T-helper 1 cell (primary cell): ENCODE results near the gene RASGRP4.

Source experiments
- DNase-seq, 5 donors: peaks; one replicate each; pipeline ENCODE4 v3.0.0-alpha.2; 2012 to 2020

The RASGRP4 gene

GRCh38 chr19:38444026-38444425, 18.0 kb upstream of the RASGRP4 start:
- DNase-seq: no peak

GRCh38 chr19:38443458-38443999, 17.5 kb upstream of the RASGRP4 start:
- no peak for DNase-seq

DNA sequence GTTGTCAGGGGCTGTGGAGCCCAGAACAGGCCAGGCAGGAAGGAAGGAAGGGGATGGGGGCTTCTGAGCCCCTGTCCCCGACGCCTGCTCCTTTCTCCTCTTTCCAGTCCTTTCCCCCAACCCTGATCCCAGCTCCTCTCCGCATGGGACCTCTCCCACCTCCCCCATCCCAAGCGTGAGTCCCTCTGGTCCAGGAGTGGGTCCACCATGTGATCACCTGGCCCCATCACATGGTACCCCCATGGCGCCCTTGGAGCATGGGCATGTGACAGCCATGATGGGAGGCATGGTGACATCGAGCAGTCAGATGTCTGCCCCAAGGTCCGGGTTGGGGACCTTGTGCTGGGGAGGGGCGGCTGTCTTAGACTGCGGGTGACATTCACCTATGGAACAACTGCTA, 16.7 kb upstream of the RASGRP4 start:
- no peak for DNase-seq

GRCh38 chr19:38441657-38442348, 15.8 kb upstream of the RASGRP4 start:
- DNase-seq: peak in 1 of 5 donors; percentile 38

DNA sequence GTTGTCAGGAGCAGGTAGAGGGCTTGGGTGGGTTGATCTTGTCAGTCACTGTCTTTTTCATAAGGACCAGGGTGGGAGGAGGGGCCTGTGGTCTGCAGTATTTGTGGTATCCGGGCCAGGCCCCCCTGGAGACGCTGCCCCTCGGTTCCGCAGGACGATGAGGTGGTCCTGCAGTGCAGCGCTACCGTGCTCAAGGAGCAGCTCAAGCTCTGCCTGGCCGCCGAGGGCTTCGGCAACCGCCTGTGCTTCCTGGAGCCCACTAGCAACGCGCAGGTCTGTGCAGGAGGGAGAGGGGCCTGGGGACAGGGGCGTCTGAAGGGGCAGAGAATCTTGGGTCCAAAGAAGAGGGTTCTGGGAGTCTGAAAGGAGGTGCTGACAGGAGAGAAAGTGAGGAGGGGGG, 14.6 kb upstream of the RASGRP4 start:
- no peak for DNase-seq

DNA sequence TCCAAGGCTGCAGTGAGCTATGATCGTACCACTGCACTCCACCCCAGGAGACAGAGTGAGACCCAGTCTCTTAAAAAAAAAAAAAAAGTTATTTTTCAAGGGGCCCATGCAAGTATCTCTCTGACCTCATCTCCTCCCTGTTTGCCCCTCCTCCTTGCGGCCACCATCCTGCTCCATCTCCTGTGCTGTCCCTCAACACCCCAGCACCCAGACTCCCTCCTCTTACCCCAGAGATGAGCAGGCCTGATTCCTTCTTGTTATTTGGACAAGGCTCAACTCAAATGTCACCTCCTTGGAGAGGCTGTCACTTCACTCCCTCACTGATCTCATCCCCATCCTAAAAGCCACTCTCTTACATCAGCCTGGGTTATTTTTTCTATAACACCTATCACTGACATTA, 11.9 kb upstream of the RASGRP4 start:
- no peak for DNase-seq

DNA sequence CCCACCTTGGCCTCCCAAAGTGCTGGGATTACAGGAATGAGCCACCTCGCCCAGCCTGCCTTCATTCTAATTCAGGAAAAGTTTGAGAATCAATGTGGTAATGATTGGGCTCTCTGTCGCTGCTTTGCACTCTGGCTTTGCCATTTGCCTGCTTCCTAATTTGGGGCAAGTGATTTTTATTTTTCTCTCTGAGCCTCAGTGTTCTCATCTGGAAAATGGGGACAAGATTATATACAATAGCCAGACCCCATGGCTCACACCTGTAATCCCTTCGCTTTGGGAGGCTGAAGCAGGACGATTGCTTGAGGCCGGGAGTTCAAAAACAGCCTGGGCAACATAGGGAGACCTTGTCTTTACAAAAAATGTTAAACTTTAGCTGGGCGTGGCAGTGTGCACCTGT, 11.3 kb upstream of the RASGRP4 start:
- no peak for DNase-seq

DNA sequence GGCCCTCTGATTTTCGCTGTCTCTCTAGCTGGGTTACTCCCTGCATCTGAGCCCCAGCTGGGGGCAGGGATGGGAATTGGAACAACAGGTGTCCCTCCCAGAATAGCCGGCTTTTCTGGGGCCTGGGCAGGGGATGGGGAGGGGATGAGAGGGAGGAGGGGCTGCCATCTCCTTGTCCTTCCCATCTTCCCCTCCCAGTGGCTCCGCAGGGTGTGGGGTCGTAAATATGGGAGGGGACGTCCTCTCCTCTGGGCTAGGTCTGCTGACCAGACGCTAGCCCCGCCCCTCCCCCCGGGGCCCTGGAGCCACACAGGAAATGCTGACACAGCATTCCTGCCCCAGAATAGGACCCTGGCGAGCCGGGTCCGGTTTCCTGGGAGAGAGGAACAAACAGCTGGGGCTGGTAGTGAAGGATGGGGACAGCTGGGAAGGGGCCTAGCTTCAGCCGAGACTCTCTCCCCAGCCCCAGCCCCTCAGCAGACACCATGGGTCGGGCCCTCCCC, 8.6 kb upstream of the RASGRP4 start:
- DNase-seq: no peak

DNA sequence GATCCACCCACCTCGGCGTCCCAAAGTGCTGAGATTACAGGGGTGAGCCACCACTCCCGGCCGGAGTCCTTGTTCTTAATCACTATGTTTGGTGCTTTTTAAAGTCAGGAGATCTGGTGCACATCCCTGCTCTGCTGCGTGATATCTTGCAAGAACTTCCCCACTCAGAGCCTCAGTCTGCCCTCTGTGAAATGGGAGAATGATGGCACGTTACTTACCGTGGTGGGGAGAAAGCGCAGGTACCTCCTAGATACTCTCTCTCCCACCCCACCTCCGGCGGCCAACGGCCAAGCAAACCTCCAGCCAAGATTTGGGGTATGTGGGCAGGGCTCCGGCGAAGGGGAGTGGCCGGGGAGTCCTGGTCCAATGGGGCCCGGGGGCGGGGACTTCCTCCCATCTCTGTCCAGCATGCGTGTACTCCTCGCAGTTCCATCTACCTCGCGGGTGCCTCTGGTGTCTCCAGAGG, 7.3 kb upstream of the RASGRP4 start, which contains the start of gene RYR1:
RYR1 (plus strand) TSS at position 424 of the 466 bp plus-strand sequence. CDS start 139 bp downstream, outside the sequence.
- DNase-seq: peak in 3 of 5 donors; percentile 17 to 64 (median 23)

DNA sequence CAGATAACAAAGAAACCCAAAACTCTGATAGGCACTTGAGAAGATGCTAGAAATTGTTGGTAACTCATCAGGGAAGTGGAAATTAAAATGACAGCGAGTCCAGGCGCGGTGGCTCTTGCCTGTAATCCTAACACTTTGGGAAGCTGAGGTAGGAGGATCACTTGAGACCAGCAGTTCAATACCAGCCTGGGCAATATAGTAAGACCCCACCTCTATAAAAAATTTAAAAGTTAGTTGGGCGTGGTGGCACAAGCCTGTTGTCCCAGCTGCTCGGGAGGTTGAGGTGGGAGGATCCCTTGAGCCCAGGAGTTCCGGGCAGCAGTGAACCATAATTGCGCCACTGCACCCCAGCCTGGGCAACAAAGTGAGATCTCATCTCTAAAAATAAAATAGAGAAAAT, 4.9 kb upstream of the RASGRP4 start:
- no peak for DNase-seq

- DNase-seq: no peak
Observed at GRCh38 chr19:38429811-38430156, 3.8 kb upstream of the RASGRP4 start.

DNA sequence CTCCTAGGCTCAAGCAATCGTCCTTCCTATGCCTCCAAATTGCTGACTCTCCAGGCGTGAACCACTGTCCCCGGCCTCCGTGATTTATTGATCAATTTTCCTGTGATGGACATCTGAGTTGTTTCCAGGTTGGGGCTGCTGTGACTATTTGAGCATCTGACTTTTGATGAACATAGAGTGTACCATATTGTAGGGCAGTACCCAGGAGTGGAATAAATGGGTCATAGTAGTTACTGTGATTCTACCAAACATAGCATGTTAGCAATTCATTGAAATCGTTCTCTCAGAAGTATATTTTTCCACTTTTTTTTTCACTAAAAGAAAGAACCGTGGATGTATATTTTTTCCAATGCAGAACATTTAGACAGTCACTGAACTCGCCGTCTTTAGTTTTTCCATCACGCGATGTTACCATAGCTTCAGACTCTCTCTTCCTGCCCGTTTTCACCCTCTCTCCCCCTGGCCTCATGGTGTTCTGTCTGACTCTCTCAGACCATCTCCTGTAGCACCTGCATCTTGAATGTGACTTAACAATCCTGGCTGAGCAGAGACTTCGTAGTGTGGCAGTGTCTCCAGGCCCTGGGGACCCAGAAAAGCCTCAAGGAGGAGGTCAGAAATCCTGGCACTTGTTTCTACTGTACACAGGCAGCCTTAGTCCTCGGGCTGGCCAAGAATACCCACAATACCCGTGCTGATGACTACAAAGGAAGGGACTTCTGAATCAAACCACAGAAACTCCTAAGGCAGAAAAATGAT, 3.2 kb upstream of the RASGRP4 start:
- peak in 1 of 5 donors; percentile 57 for DNase-seq

GRCh38 chr19:38427035-38427677, 1.1 kb upstream of the RASGRP4 start:
- DNase-seq: peak in 1 of 5 donors; percentile 88

GRCh38 chr19:38425222-38425809, 703 bp downstream of the RASGRP4 start:
- DNase-seq: no peak

- DNase-seq: no peak
Observed at GRCh38 chr19:38424272-38424671, 1.7 kb downstream of the RASGRP4 start.

DNA sequence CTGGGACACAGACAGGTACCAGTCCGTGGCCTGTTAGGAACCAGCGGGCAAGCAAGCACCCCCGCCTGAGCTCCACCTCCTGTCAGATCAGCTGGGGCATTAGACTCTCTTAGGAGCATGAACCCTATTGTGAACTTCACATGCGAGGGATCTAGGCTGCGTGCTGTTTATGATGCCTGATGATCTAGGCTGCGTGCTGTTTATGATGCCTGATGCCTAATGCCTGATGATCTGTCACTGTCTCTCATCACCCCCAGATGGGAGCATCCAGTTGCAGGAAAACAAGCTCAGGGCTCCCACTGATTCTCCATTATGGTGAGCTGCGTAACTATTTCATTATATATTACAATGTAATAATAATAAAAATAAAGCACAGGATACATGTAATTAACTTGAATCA, 3.6 kb downstream of the RASGRP4 start:
- no peak for DNase-seq

- no peak for DNase-seq
Observed at GRCh38 chr19:38421856-38422255, 4.2 kb downstream of the RASGRP4 start.

DNA sequence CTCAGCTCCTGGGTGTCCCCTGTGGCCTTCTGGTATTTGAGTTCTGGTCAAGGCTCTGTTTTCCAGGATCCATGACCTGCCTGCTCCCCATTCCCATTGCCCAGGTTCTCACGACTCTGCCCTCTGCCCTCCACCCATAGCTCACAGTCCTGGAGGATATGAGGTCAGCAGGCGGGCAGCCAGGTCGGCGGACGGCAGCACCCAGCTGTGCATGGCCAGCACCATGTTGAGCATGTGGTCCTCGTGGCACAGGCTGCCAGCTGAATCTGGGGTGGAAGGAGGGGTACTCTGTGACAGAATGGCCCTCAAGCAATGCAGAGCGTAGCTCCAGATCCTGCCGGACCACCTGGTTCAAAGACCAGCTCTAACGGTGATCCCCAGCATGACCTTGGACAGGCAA, 5.1 kb downstream of the RASGRP4 start:
- no peak for DNase-seq

DNA sequence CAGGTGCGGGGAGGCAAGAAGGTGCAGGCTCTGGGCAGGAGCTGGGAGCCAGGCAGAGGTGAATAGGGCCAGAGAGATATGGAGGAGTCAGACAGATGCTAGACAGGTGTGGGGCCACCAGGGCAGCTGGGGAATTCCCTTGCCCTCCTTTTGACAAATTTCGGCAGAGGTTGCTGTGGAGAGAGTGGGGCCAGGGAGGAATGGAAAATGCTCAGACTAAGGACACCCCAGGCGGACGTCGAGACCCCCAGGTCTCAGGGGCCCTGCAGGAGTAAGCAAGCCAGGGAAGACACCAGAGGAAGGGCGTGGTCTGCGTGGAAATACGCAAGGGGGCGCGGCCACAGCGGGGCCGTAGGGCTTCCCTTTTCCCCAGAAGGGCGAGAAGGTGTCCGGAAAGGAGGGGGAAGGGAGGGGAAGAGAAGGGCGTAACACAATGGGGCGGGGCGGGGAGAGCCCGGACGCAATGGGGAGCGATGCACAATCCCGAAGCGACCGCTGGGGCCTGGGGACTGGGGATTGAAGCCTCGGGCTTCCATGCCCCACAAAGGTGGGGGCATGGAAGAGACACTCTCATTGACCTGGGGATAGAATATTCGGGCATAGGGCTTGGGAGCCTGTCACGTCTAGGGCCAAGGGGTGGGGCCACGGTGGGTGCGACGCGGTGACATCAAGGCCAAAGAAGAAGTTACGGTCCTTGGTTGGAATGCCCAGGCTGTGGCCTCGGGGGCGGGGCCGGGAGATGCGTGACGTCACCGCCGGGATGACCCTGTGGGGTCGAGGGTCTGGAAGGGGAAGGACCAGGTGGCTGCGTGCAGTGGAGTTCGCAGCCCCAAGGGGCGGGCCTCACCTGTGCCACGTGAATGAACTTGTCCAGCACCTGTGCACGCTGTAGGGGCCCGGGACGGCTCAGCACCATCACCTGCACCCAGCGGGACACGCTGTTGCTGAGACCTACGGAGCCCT, 8.2 kb downstream of the RASGRP4 start:
- DNase-seq: peak in 2 of 5 donors; percentile 29 to 89

DNA sequence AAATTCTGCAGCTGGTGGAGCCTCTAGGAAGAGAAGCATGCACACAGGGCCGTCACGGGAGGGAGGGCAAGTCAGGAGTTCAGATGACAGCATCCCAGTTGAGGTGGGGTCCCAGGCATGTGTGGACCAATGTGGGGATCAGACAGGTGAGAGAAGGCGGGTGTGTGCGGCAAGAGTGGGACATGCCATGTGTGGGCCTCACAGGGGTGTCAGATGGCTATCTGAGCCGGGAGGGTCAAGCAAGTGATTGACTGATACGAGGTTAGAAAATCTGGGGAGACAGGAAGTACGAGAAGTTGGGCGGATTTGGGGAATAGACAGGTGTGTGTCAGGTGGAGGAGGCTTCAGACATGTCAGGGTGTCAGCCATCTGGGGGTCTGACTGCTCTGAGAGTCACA, 8.9 kb downstream of the RASGRP4 start:
- DNase-seq: no peak

DNA sequence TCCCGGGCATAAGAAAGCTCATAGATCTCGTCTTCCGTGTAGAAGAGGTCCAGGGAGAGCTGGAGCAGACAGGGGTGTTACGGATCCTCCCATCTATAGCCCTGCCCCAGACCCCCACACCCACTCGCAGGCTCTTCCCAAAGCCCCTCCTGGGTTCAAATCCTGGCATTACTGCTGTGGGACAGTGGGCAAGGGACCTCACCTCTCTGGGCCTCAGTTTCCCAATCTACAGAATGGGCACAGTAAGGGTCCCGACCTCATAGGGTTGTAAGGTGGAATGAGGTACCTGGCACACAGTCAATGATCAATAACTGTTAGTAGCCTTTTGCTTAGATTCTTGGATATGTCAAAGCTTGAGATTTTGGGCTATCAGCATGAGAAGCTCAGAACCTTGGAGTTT, 12.6 kb downstream of the RASGRP4 start:
- DNase-seq: no peak

DNA sequence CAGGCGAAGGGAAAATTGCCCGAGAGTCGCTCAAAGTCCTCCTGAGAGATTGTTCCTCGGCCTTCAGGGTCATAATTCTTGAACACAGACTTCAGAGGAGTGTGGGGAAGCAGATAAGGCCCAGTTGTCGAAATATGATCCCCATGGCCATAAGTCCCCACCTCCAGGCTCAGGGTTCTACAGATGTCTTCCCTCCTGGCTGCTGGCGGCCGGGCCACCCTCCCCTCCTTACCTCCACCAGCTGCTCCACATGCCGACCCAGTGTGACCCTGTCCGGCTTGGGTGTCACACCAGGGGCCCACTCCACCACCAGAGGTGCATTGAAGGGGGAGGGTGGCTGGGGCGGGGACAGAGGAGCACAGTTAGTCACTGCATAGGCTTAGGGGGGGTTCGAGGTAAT, 13.1 kb downstream of the RASGRP4 start:
- DNase-seq: no peak
